HFFc6 (cell line): Measurements from ENCODE around the gene CRYBG1. TPM values are rescaled to one million over a fixed set of nuclear protein-coding genes. Genes with fewer than 3 reads are reported as not detected.

Experiments
- DNase-seq: peaks from one replicate; pipeline ENCODE4 v3.0.0-alpha.2; 2018
- H3K27ac Mint-ChIP-seq: 2 replicates; pipeline ENCODE4 v1.8.0; 2020; ENCODE audit warnings: mild to moderate bottlenecking, mixed read lengths
- H3K27me3 Mint-ChIP-seq: 2 replicates; pipeline ENCODE4 v1.8.0; 2021; ENCODE audit warnings: mild to moderate bottlenecking, moderate library complexity, mixed read lengths; ENCODE audit not compliant: insufficient read depth
- H3K36me3 Mint-ChIP-seq: 2 replicates; pipeline ENCODE4 v1.8.0; 2021; ENCODE audit warnings: low read depth, mixed read lengths
- H3K4me1 Mint-ChIP-seq: 2 replicates; pipeline ENCODE4 v1.8.0; 2020; ENCODE audit warnings: low read depth, mixed read lengths
- H3K4me3 Mint-ChIP-seq: 2 replicates; pipeline ENCODE4 v1.8.0; 2020; ENCODE audit warnings: mild to moderate bottlenecking, moderate library complexity, mixed read lengths
- H3K9me3 Mint-ChIP-seq: 2 replicates; pipeline ENCODE4 v1.8.0; 2020; ENCODE audit warnings: mild to moderate bottlenecking, mixed read lengths
- total RNA-seq, 6 experiments: library from RNA; stranded (reverse); fragmentation: NEBNext Ultra II Directional; extraction: Animal tissue kit (Norgen Biotek cat#: 25700); gene quantifications; 2 replicates in 1 of 6; 3 replicates in 5 of 6; pipeline ENCODE4 v1.2.3, GENCODE V29; 2021
- TF ChIP-seq, protein P1 (sequence below): fragments of 200-600 bp; sonication (generic); IDR thresholded peaks from 2 replicates; pipeline ENCODE4 v1.5.0; 2021; ENCODE audit warnings: antibody characterized with exemption, mild to moderate bottlenecking

Gene CRYBG1
- total RNA-seq, 6 experiments from 2014 or later: 8.2 to 10.9 (median 9.8) TPM

GRCh38 chr6:106339334-106340029 lies 21.0 kb upstream of the CRYBG1 start:
- DNase-seq: peak; percentile 76
- H3K4me3 Mint-ChIP-seq: peak overlapping the region; percentile 8; the same call in 1 of the 2 replicates
- no peak overlapping the region for H3K27ac Mint-ChIP-seq
- H3K4me1 Mint-ChIP-seq: peaks cover 11% of the 10 kb centered on the region
- TF ChIP-seq, protein P1, sequence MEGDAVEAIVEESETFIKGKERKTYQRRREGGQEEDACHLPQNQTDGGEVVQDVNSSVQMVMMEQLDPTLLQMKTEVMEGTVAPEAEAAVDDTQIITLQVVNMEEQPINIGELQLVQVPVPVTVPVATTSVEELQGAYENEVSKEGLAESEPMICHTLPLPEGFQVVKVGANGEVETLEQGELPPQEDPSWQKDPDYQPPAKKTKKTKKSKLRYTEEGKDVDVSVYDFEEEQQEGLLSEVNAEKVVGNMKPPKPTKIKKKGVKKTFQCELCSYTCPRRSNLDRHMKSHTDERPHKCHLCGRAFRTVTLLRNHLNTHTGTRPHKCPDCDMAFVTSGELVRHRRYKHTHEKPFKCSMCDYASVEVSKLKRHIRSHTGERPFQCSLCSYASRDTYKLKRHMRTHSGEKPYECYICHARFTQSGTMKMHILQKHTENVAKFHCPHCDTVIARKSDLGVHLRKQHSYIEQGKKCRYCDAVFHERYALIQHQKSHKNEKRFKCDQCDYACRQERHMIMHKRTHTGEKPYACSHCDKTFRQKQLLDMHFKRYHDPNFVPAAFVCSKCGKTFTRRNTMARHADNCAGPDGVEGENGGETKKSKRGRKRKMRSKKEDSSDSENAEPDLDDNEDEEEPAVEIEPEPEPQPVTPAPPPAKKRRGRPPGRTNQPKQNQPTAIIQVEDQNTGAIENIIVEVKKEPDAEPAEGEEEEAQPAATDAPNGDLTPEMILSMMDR: peak; percentile 90
- no peaks in the 10 kb centered on the region for H3K9me3 Mint-ChIP-seq
- no peaks in the 10 kb centered on the region for H3K36me3 Mint-ChIP-seq
- peaks cover 17% of the 10 kb centered on the region for H3K27me3 Mint-ChIP-seq

- no peak for DNase-seq
- no peaks in the 10 kb centered on the region for H3K36me3 Mint-ChIP-seq
- H3K4me3 Mint-ChIP-seq: no peak overlapping the region
- H3K27me3 Mint-ChIP-seq: peaks cover 27% of the 10 kb centered on the region
- TF ChIP-seq, protein P1: no peak
- no peaks in the 10 kb centered on the region for H3K4me1 Mint-ChIP-seq
- no peak overlapping the region for H3K27ac Mint-ChIP-seq
- no peaks in the 10 kb centered on the region for H3K9me3 Mint-ChIP-seq
Measured at GRCh38 chr6:106347219-106347618, 13.3 kb upstream of the CRYBG1 start.

DNA sequence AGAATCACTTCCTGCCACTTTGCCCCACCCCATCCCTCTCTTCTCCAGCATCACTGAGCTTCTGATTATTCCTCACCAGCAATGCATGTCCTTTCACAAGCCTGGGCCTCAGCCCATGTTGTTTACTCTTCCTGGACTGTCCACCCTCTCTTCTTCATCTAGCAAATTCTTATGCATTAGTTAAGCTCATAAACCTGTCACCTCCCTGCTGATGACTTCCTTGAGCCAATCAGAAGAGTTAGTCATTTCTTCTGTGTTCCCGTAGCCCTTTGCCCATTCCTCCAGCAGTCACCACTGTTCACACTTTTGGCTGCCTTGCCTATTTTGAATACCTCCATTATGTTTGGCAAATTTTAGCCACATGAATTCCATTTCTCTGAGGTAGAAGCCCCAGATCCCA lies 4.1 kb upstream of the CRYBG1 start:
- H3K4me1 Mint-ChIP-seq: peaks cover 12% of the 10 kb centered on the region
- no peaks in the 10 kb centered on the region for H3K36me3 Mint-ChIP-seq
- TF ChIP-seq, protein P1: no peak
- H3K9me3 Mint-ChIP-seq: no peaks in the 10 kb centered on the region; the same call in 1 of the 2 replicates
- no peak overlapping the region for H3K27ac Mint-ChIP-seq
- no peak for DNase-seq
- H3K4me3 Mint-ChIP-seq: no peak overlapping the region
- peaks cover 35% of the 10 kb centered on the region for H3K27me3 Mint-ChIP-seq

DNA sequence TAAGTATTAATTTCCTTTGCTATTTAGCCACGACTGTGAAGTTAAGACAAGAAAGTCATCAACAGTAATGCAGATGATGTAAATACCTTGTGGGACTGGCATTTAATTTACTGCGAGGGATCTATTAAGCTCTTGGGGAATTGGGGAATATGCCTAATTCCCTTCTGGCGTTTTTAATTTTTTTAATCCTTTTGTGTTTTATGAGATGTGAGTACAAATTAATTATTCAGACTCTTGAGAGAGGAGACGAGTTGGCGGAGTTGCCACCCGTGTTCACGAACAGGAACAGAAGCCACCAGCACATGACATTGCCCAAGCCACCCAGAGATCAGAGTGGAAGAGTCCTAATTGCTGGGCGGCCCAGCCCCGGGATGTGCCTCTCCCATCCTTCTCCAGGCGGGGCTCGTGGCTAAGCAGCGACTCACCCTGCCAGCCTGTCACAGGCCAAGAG lies 533 bp upstream of the CRYBG1 start:
- Mint-ChIP-seq H3K27me3 (peaks cover 36% of the 10 kb centered on the region), H3K4me3 (peak overlapping the region; percentile 41; the same call in 1 of the 2 replicates), H3K9me3 (no peaks in the 10 kb centered on the region), H3K4me1 (peaks cover 12% of the 10 kb centered on the region), H3K36me3 (no peaks in the 10 kb centered on the region), H3K27ac (no peak overlapping the region)
- DNase-seq: no peak
- TF ChIP-seq, protein P1: no peak

DNA sequence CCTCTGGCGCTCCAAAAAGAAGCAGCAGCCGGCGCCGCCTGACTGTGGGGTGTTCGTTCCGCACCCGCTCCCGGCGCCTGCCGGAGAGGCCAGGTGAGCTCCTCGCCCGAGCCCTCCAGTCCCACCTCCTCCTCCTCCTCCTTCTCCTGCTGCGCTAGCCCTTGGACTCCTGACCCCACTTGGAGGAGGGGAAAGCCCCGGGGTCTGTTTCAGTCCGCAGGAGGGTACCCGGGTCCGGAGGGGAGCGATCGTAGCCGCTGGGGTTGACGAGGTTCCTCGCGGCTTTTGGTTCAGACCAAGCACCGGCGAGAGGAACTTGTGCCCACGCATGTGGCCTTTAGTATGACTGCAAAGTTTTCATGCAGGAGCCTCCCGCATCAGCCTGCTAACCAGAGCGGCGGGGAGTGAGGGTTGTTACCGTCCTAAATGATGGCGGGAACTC lies 493 bp downstream of the CRYBG1 start:
- TF ChIP-seq, protein P1: no peak

More for the DNA sequence above, 493 bp downstream of the CRYBG1 start:
- Mint-ChIP-seq H3K4me3 (peak overlapping the region; percentile 58; the same call in 1 of the 2 replicates), H3K27me3 (peaks cover 30% of the 10 kb centered on the region), H3K4me1 (peaks cover 12% of the 10 kb centered on the region), H3K36me3 (no peaks in the 10 kb centered on the region), H3K27ac (no peak overlapping the region), H3K9me3 (no peaks in the 10 kb centered on the region)
- no peak for DNase-seq
